H1 (cell line): ENCODE results near the gene FRMD4A. TPM values are rescaled to one million over a fixed set of nuclear protein-coding genes. Genes with fewer than 3 reads are reported as not detected.

ENCODE experiments used
- CTCF ChIA-PET: fragments of 300-600 bp; sonication (Branson Sonifier 250); formaldehyde crosslinking; loops from one replicate; lab custom pipeline; 2021; ENCODE audit not compliant: partially characterized antibody; lab: Charles Lee
- POLR2A ChIA-PET: fragments of 300-600 bp; sonication (Branson Sonifier 250); formaldehyde crosslinking; loops from one replicate; lab custom pipeline; 2021; ENCODE audit warnings: inconsistent platforms; ENCODE audit not compliant: partially characterized antibody; lab: Charles Lee
- DNase-seq, 2 experiments: peaks; one replicate each; pipeline versions ENCODE4 v3.0.0 to v3.0.0-alpha.2; 2010 to 2022; ENCODE audit warnings: low spot score in 2 of 2, low read depth in 1 of 2, mixed read lengths in 1 of 2
- FAIRE-seq: peaks from 2 replicates; lab custom pipeline; 2011; peaks lifted over from hg19 to GRCh38; lab: Jason Lieb, UNC
- H2AFZ ChIP-seq: 2 replicates; pipeline ENCODE4 v1.8.1; 2012; ENCODE audit warnings: low read length, inconsistent platforms
- H2AK5ac ChIP-seq: 2 replicates; pipeline ENCODE4 v1.6.1; 2013; ENCODE audit warnings: low read depth, low read length
- H2BK120ac ChIP-seq: replicated peaks from 2 replicates; pipeline ENCODE3; 2013; ENCODE audit warnings: low read depth, low read length, inconsistent platforms
- H2BK12ac ChIP-seq: 2 replicates; pipeline ENCODE4 v1.6.1; 2013; ENCODE audit warnings: low read depth, low read length
- H2BK15ac ChIP-seq: 2 replicates; pipeline ENCODE4 v1.6.1; 2013; ENCODE audit warnings: low read length
- H2BK20ac ChIP-seq: 2 replicates; pipeline ENCODE4 v1.6.1; 2013; ENCODE audit warnings: low read length
- H2BK5ac ChIP-seq: 2 replicates; pipeline ENCODE4 v1.6.1; 2013; ENCODE audit warnings: low read depth, low read length
- H3K14ac ChIP-seq: 2 replicates; pipeline ENCODE4 v1.6.1; 2013; ENCODE audit warnings: inconsistent platforms; ENCODE audit not compliant: insufficient read length
- H3K18ac ChIP-seq: 2 replicates; pipeline ENCODE4 v1.6.1; 2013; ENCODE audit warnings: low read length; ENCODE audit errors: extremely low read depth
- H3K23ac ChIP-seq: 2 replicates; pipeline ENCODE4 v1.6.1; 2013; ENCODE audit warnings: inconsistent platforms; ENCODE audit not compliant: insufficient read length
- H3K23me2 ChIP-seq: 2 replicates; pipeline ENCODE4 v1.6.1; 2013; ENCODE audit warnings: low read depth, low read length
- H3K27ac ChIP-seq: 2 replicates; pipeline ENCODE4 v1.6.1; 2011; ENCODE audit warnings: low read depth, low read length, inconsistent platforms
- H3K27me3 ChIP-seq, 4 experiments: replicated peaks in 1 of 4; 1 replicate in 1 of 4; 2 replicates in 3 of 4; pipeline versions ENCODE4 v1.6.1 to v1.8.1; 2011 to 2013; ENCODE audit warnings: low read length in 3 of 4, mild to moderate bottlenecking in 3 of 4, inconsistent platforms in 2 of 4, mixed read lengths in 2 of 4, moderate library complexity in 1 of 4; ENCODE audit not compliant: control insufficient read depth in 3 of 4, insufficient read depth in 3 of 4; ENCODE audit errors: extremely low read depth in 1 of 4
- H3K36me3 ChIP-seq, 4 experiments: 2 replicates each; pipeline versions ENCODE4 v1.6.1 to v1.8.1; 2011 to 2013; ENCODE audit warnings: mild to moderate bottlenecking in 4 of 4, low read length in 3 of 4, moderate library complexity in 2 of 4, control low read depth in 1 of 4, inconsistent platforms in 1 of 4; ENCODE audit not compliant: insufficient read depth in 4 of 4, control insufficient read depth in 2 of 4
- H3K4ac ChIP-seq: replicated peaks from 2 replicates; pipeline ENCODE3; 2013; ENCODE audit warnings: low read length, low read depth, mixed read lengths, inconsistent platforms; ENCODE audit not compliant: insufficient read length
- H3K4me1 ChIP-seq, 4 experiments: replicated peaks in 1 of 4; 1 replicate in 1 of 4; 2 replicates in 3 of 4; pipeline versions ENCODE4 v1.6.1 to v1.8.1; 2011 to 2013; ENCODE audit warnings: low read length in 3 of 4, inconsistent platforms in 2 of 4, mixed read lengths in 1 of 4; ENCODE audit not compliant: insufficient read depth in 4 of 4, control insufficient read depth in 3 of 4
- H3K4me2 ChIP-seq, 2 experiments: 2 replicates each; pipeline versions ENCODE4 v1.6.1 to v1.8.1; 2011 to 2013; ENCODE audit warnings: low read depth in 2 of 2, low read length in 2 of 2, control low read depth in 1 of 2, inconsistent platforms in 1 of 2, mild to moderate bottlenecking in 1 of 2; ENCODE audit not compliant: insufficient read depth in 1 of 2
- H3K4me3 ChIP-seq, 4 experiments: fragments of 200-600, 300-600 bp in 1 of 4; sonication (generic), shearing (Covaris generic), sonication (Bioruptor Twin) in 1 of 4; 2 replicates each; pipeline versions ENCODE4 v1.5.1 to v1.8.1; 2011 to 2016; ENCODE audit warnings: low read length in 4 of 4, low read depth in 3 of 4, control low read depth in 2 of 4, inconsistent platforms in 2 of 4, mild to moderate bottlenecking in 2 of 4, mixed read lengths in 1 of 4, moderate library complexity in 1 of 4; ENCODE audit not compliant: insufficient read depth in 2 of 4; ENCODE audit errors: extremely low read depth in 1 of 4
- H3K56ac ChIP-seq: replicated peaks from 2 replicates; pipeline ENCODE3; 2013; ENCODE audit warnings: low read depth, mild to moderate bottlenecking, mixed read lengths, low read length, inconsistent platforms; ENCODE audit not compliant: insufficient read length
- H3K79me1 ChIP-seq: 2 replicates; pipeline ENCODE4 v1.6.1; 2013; ENCODE audit warnings: low read depth, low read length, control low read depth
- H3K79me2 ChIP-seq, 2 experiments: 2 replicates each; pipeline versions ENCODE4 v1.6.1 to v1.8.1; 2012 to 2013; ENCODE audit warnings: low read length in 2 of 2, mild to moderate bottlenecking in 2 of 2, inconsistent platforms in 1 of 2; ENCODE audit not compliant: insufficient read depth in 2 of 2, control insufficient read depth in 1 of 2
- H3K9ac ChIP-seq, 4 experiments: replicated peaks in 1 of 4; 1 replicate in 1 of 4; 2 replicates in 3 of 4; pipeline versions ENCODE4 v1.6.1 to v1.8.1; 2011 to 2013; ENCODE audit warnings: low read depth in 3 of 4, low read length in 3 of 4, control low read depth in 2 of 4, mild to moderate bottlenecking in 2 of 4, moderate library complexity in 2 of 4, inconsistent platforms in 1 of 4; ENCODE audit errors: extremely low read depth in 1 of 4
- H3K9me3 ChIP-seq, 2 experiments: 2 replicates each; pipeline versions ENCODE4 v1.6.1 to v1.8.1; 2012 to 2013; ENCODE audit warnings: mild to moderate bottlenecking in 2 of 2, moderate library complexity in 2 of 2, control low read depth in 1 of 2, inconsistent platforms in 1 of 2, low read depth in 1 of 2, low read length in 1 of 2, mixed read lengths in 1 of 2; ENCODE audit not compliant: insufficient read depth in 2 of 2
- H4K20me1 ChIP-seq, 2 experiments: replicated peaks in 1 of 2; 2 replicates each; pipeline versions ENCODE3 to v1.8.1; 2011 to 2013; ENCODE audit warnings: inconsistent platforms in 2 of 2, low read length in 2 of 2, mild to moderate bottlenecking in 1 of 2; ENCODE audit not compliant: insufficient read depth in 2 of 2, control insufficient read depth in 1 of 2
- H4K5ac ChIP-seq: 2 replicates; pipeline ENCODE4 v1.6.1; 2013; ENCODE audit warnings: low read length, low read depth, mixed read lengths, inconsistent platforms; ENCODE audit not compliant: insufficient read length
- H4K8ac ChIP-seq: 2 replicates; pipeline ENCODE4 v1.8.0; 2013; ENCODE audit warnings: mild to moderate bottlenecking, moderate library complexity, low read length, inconsistent platforms; ENCODE audit not compliant: insufficient read depth; ENCODE audit errors: extremely low read depth
- H4K91ac ChIP-seq: replicated peaks from 2 replicates; pipeline ENCODE3; 2013; ENCODE audit warnings: low read length, mixed read lengths, inconsistent platforms; ENCODE audit not compliant: insufficient read length
- BACH1 ChIP-seq: IDR thresholded peaks from 2 replicates; pipeline ENCODE4 v1.6.1; 2012; ENCODE audit warnings: low read length, improper control_type of control experiment
- BCL11A ChIP-seq, 2 experiments: IDR thresholded peaks; one replicate each; pipeline ENCODE4 v1.6.1; 2011; ENCODE audit warnings: low read depth in 2 of 2, low read length in 2 of 2, mild to moderate bottlenecking in 2 of 2
- CBX5 ChIP-seq: fragments of 300-800, 300-1000 bp; sonication (generic); IDR thresholded peaks from 2 replicates; pipeline ENCODE4 v1.7.1; 2016; ENCODE audit warnings: antibody characterized with exemption, low read length, low read depth
- CHD1 ChIP-seq: IDR thresholded peaks from 2 replicates; pipeline ENCODE4 v1.6.1; 2012; ENCODE audit warnings: low read depth, low read length, improper control_type of control experiment
- E2F6 ChIP-seq: IDR thresholded peaks from 2 replicates; pipeline ENCODE4 v1.6.1; 2012; ENCODE audit warnings: inconsistent platforms
- EGR1 ChIP-seq: IDR thresholded peaks from 2 replicates; pipeline ENCODE4 v1.6.1; 2011; ENCODE audit warnings: low read depth, low read length, borderline replicate concordance
- HDAC6 ChIP-seq: IDR thresholded peaks from one replicate; pipeline ENCODE4 v1.7.1; 2012; ENCODE audit warnings: low read depth, mild to moderate bottlenecking, inconsistent platforms, low read length, moderate library complexity
- KDM4A ChIP-seq: IDR thresholded peaks from one replicate; pipeline ENCODE4 v1.7.1; 2012; ENCODE audit warnings: low read depth, mild to moderate bottlenecking, moderate library complexity, low read length, inconsistent platforms; ENCODE audit not compliant: severe bottlenecking
- PHF8 ChIP-seq: fragments of 200-600 bp; sonication (generic); conservative IDR thresholded peaks from 2 replicates; pipeline ENCODE4 v1.7.1; 2012; ENCODE audit warnings: low read depth, mild to moderate bottlenecking, inconsistent platforms, low read length, moderate library complexity
- POLR2AphosphoS5 ChIP-seq: IDR thresholded peaks from 2 replicates; pipeline ENCODE4 v1.6.1; 2011; ENCODE audit warnings: low read depth, low read length
- SIN3A ChIP-seq, 2 experiments: IDR thresholded peaks in 1 of 2; conservative IDR thresholded peaks in 1 of 2; 2 replicates each; pipeline ENCODE4 v1.6.1; 2011 to 2012; ENCODE audit warnings: low read length in 2 of 2, improper control_type of control experiment in 1 of 2, low read depth in 1 of 2, mild to moderate bottlenecking in 1 of 2
- SIRT6 ChIP-seq: IDR thresholded peaks from one replicate; pipeline ENCODE4 v1.7.1; 2012; ENCODE audit warnings: low read length, inconsistent platforms
- ZNF274 ChIP-seq: IDR thresholded peaks from 2 replicates; pipeline ENCODE4 v1.7.0; 2012; ENCODE audit warnings: low read length, borderline replicate concordance; ENCODE audit errors: extremely low read depth
- WGBS, 2 experiments: shearing (Covaris generic) in 1 of 2; methylation state at CpG; one replicate each; pipeline versions ENCODE4 v1.1.6 to v1.1.7; 2013 to 2015; ENCODE audit warnings: low lambda C conversion rate in 2 of 2, mixed read lengths in 2 of 2, inconsistent platforms in 1 of 2, low coverage in 1 of 2, missing lambda C conversion rate in 1 of 2; ENCODE audit not compliant: insufficient replicate concordance in 2 of 2, insufficient coverage in 1 of 2, insufficient read length in 1 of 2; ENCODE audit errors: extremely low coverage in 1 of 2, missing lambda C conversion rate in 1 of 2; 5-methylcytosine and 5-hydroxymethylcytosine counted together
- polyA plus RNA-seq, 7 experiments: library from polyadenylated mRNA; depleted of rRNA in 3 of 7; stranded (reverse) in 5 of 7; unstranded in 2 of 7; fragments of >200 nt in 5 of 7; fragments of 200-250 nt in 2 of 7; gene quantifications; 1 replicate in 5 of 7; 2 replicates in 1 of 7; 4 replicates in 1 of 7; pipeline versions ENCODE4 v1.2.1 to v1.2.3, GENCODE V29; 2011 to 2013; ENCODE audit warnings: missing spikeins in 2 of 7, mixed read lengths in 2 of 7
- total RNA-seq: library from RNA; stranded (reverse); fragmentation: NEBNext Ultra II Directional; extraction: Animal tissue kit (Norgen Biotek cat#: 25700); gene quantifications from 2 replicates; pipeline ENCODE4 v1.2.1, GENCODE V29; 2021

Gene FRMD4A
- total and polyA plus RNA-seq, 2 of the 8 experiments (the other 6 are each of a cell fraction or from before 2014, with no cell fraction given) = 38.6 to 39.6 TPM

GRCh38 chr10:13754277-13754676 is 576.4 kb downstream of the FRMD4A start:
- WGBS, 2 experiments = 87% methylated on average over 2 of the region's 2 CpGs; no CpG with 5 or more reads in 1 of the 2 experiments
- H3K14ac ChIP-seq = no peak overlapping the region
- POLR2A ChIA-PET = no interaction called here
- TF ChIP-seq CHD1 = no peak
- TF ChIP-seq HDAC6 = no peak
- no peak for TF ChIP-seq ZNF274
- no peak for TF ChIP-seq KDM4A
- no peak for TF ChIP-seq BCL11A (IDR thresholded peaks at IDR 0.05; ENCODE audit: low read depth in 2 of 2, low read length in 2 of 2)
- no peak for TF ChIP-seq POLR2AphosphoS5
- TF ChIP-seq CBX5 = no peak
- no peak for TF ChIP-seq SIRT6
- TF ChIP-seq EGR1 = no peak
- TF ChIP-seq E2F6 = no peak
- TF ChIP-seq PHF8 = no peak
- TF ChIP-seq SIN3A (conservative IDR thresholded peaks at IDR 0.05 in 1 of 2, IDR thresholded peaks at IDR 0.05 in 1 of 2; ENCODE audit: low read depth in 1 of 2, low read length in 2 of 2) = no peak
- no peak for TF ChIP-seq BACH1

More at GRCh38 chr10:13754277-13754676, 576.4 kb downstream of the FRMD4A start:
- DNase-seq (no peak), FAIRE-seq (no peak)
- no peak overlapping the region for H3K18ac ChIP-seq
- no peak overlapping the region for H4K8ac ChIP-seq
- no peak overlapping the region for H2AFZ ChIP-seq
- H2AK5ac ChIP-seq = no peak overlapping the region
- H4K20me1 ChIP-seq = no peaks in the 10 kb centered on the region
- no peak overlapping the region for H2BK12ac ChIP-seq
- H4K5ac ChIP-seq = no peak overlapping the region
- H3K4me3 ChIP-seq = no peak overlapping the region
- no peak overlapping the region for H3K27ac ChIP-seq
- no peak overlapping the region for H4K91ac ChIP-seq
- H3K9ac ChIP-seq = no peak overlapping the region
- H3K4me1 ChIP-seq = peaks cover 3 to 16% (median 11%) of the 10 kb centered on the region in 4 experiments
- no peak overlapping the region for H2BK15ac ChIP-seq
- H2BK20ac ChIP-seq = no peak overlapping the region
- no peak overlapping the region for H2BK120ac ChIP-seq
- H2BK5ac ChIP-seq = no peak overlapping the region
- no peak overlapping the region for H3K56ac ChIP-seq
- CTCF ChIA-PET = interaction anchor here (0.7 to 1.5 kb wide), 3 partner anchors 11 to 81 kb away, joined by 3 read pairs; no protein-coding TSS in a partner anchor
- no peaks in the 10 kb centered on the region for H3K79me1 ChIP-seq
- H3K27me3 ChIP-seq = no peaks in the 10 kb centered on the region
- no peaks in the 10 kb centered on the region for H3K23me2 ChIP-seq
- H3K4ac ChIP-seq = no peak overlapping the region
- no peaks in the 10 kb centered on the region for H3K36me3 ChIP-seq
- no peaks in the 10 kb centered on the region for H3K9me3 ChIP-seq
- H3K79me2 ChIP-seq = no peaks in the 10 kb centered on the region
- no peak overlapping the region for H3K4me2 ChIP-seq
- H3K23ac ChIP-seq = no peak overlapping the region
